GM12891 (cell line): ENCODE measurements around the gene TBCD.

Source experiments
- PAX5 ChIP-seq: IDR thresholded peaks from 2 replicates; pipeline ENCODE4 v1.6.1; 2011; ENCODE audit warnings: low read length, moderate library complexity, mild to moderate bottlenecking; ENCODE audit not compliant: insufficient read depth, severe bottlenecking
- POLR2A ChIP-seq: IDR thresholded peaks from 2 replicates; pipeline ENCODE4 v1.6.1; 2011; ENCODE audit warnings: low read depth, low read length, control low read depth
- POLR2AphosphoS5 ChIP-seq: IDR thresholded peaks from 2 replicates; pipeline ENCODE4 v1.6.1; 2011; ENCODE audit warnings: low read depth, low read length, control low read depth
- POU2F2 ChIP-seq: IDR thresholded peaks from 2 replicates; pipeline ENCODE4 v1.6.1; 2011; ENCODE audit warnings: low read depth, mild to moderate bottlenecking, control low read depth, low read length, moderate library complexity
- SPI1 ChIP-seq: IDR thresholded peaks from 2 replicates; pipeline ENCODE4 v1.6.1; 2011; ENCODE audit warnings: low read depth, low read length, control low read depth
- TAF1 ChIP-seq: IDR thresholded peaks from 2 replicates; pipeline ENCODE4 v1.6.1; 2011; ENCODE audit warnings: low read depth, low read length, control low read depth

DNA sequence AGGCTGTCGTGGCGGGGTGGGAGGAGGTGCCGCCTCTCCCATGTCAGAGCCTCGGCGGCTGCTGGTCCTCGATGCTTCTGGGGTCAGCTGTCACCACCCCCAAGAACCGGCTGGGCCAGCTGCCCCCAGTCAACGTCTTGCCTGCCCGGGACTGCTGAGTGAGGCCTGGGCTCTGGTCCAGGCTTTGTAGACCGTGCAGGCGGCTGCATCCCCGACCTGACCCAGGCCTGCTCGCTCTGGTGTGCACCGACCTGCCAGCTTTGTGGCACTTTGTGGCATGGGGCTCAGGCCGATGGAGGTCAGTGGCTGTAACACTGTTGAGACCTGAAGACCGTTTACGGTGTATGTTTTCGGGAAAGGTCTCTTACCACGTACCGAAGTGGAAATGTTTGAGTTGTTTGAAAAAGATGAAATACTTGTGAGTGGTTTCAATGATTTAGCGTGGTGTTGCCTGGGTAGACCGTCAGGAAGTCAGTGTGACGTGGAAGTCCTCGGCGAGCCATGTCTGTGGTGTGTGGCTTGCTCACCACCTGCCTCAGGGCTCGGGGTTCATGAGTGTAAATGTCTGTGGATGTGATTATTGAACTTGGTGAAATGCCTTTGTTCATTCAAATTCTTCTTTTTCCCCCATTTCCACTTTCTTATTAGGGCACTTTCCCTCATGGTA is 141.2 kb downstream of the TBCD start:
- TF ChIP-seq POLR2A: no peak
- TF ChIP-seq POLR2AphosphoS5: no peak
- no peak for TF ChIP-seq SPI1
- TF ChIP-seq TAF1: no peak
- no peak for TF ChIP-seq PAX5
- no peak for TF ChIP-seq POU2F2
